Duodenal mucosa (tissue), 2 donors: Measurements from ENCODE around the gene TNFSF10.
"Not testable (repeated sequence)": the region's sequence is repeated elsewhere in the genome, so short reads cannot be mapped to it uniquely, and the experiment has no call there.

ENCODE experiments used
- H3K27ac ChIP-seq: one replicate; pipeline ENCODE4 v1.7.0; 2013; ENCODE audit warnings: low read depth, low read length
- H3K27me3 ChIP-seq, 2 donors: one replicate each; pipeline ENCODE4 v1.7.0; 2013; ENCODE audit warnings: low read length in 2 of 2, control low read depth in 1 of 2; ENCODE audit not compliant: insufficient read depth in 2 of 2, control insufficient read depth in 1 of 2
- H3K36me3 ChIP-seq, 2 donors: one replicate each; pipeline ENCODE4 v1.7.0; 2013; ENCODE audit warnings: low read length in 2 of 2, control low read depth in 1 of 2; ENCODE audit not compliant: insufficient read depth in 2 of 2, control insufficient read depth in 1 of 2
- H3K4me1 ChIP-seq, 2 donors: one replicate each; pipeline ENCODE4 v1.7.0; 2013; ENCODE audit warnings: low read length in 2 of 2, control low read depth in 1 of 2; ENCODE audit not compliant: insufficient read depth in 2 of 2, control insufficient read depth in 1 of 2
- H3K4me3 ChIP-seq, 2 donors: one replicate each; pipeline ENCODE4 v1.7.0; 2013; ENCODE audit warnings: low read length in 2 of 2, low read depth in 1 of 2
- H3K9ac ChIP-seq, 2 donors: one replicate each; pipeline ENCODE4 v1.7.0; 2013; ENCODE audit warnings: low read length in 2 of 2, low read depth in 1 of 2
- H3K9me3 ChIP-seq, 2 donors: one replicate each; pipeline ENCODE4 v1.7.0; 2013; ENCODE audit warnings: low read length in 2 of 2, control low read depth in 1 of 2; ENCODE audit not compliant: control insufficient read depth in 1 of 2

The TNFSF10 gene

GRCh38 chr3:172530566-172530965, 7.3 kb upstream of the TNFSF10 start:
- no peak overlapping the region for H3K9ac ChIP-seq
- H3K27me3 ChIP-seq = no peaks in the 10 kb centered on the region
- no peak overlapping the region for H3K4me3 ChIP-seq
- no peaks in the 10 kb centered on the region for H3K36me3 ChIP-seq
- H3K27ac ChIP-seq = no peak overlapping the region
- peaks cover 0 to 3% of the 10 kb centered on the region in 2 donors for H3K4me1 ChIP-seq
- no peaks in the 10 kb centered on the region for H3K9me3 ChIP-seq

- Histone ChIP-seq H3K9ac (no peak overlapping the region), H3K9me3 (no peaks in the 10 kb centered on the region), H3K27ac (no peak overlapping the region), H3K27me3 (no peaks in the 10 kb centered on the region), H3K4me1 (no peaks in the 10 kb centered on the region), H3K36me3 (no peaks in the 10 kb centered on the region), H3K4me3 (no peak overlapping the region)
These were observed 6.9 kb upstream of the TNFSF10 start for GRCh38 chr3:172530101-172530561.

- no peak overlapping the region for H3K9ac ChIP-seq
- no peak overlapping the region for H3K27ac ChIP-seq
- H3K27me3 ChIP-seq = no peaks in the 10 kb centered on the region
- peaks cover 0 to 5% of the 10 kb centered on the region in 2 donors for H3K4me1 ChIP-seq
- no peak overlapping the region for H3K4me3 ChIP-seq
- no peaks in the 10 kb centered on the region for H3K9me3 ChIP-seq
- H3K36me3 ChIP-seq = no peaks in the 10 kb centered on the region
These were observed 5.4 kb upstream of the TNFSF10 start for GRCh38 chr3:172528677-172529076.

DNA sequence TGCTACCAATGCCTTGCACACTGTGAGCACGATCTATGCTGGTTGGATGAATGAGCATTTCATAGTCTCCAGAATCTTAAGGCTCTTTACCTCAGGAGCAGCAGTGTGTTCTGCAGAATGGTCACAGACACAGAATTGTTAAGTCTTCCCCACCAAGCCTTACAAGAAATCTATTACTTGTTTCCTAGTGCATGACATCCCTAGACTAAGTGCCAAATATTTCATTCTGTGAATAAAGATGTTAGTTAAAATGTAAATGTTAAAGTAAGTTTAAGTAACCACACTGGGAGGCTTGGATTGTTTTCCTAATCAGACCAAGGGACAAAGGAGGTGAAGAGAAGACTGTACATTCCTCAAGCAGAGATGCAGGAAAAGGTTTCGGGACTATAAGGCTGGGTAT, 4.1 kb upstream of the TNFSF10 start:
- H3K27ac ChIP-seq = no peak overlapping the region
- no peaks in the 10 kb centered on the region for H3K27me3 ChIP-seq
- H3K9ac ChIP-seq = no peak overlapping the region
- H3K4me3 ChIP-seq = no peak overlapping the region
- no peaks in the 10 kb centered on the region for H3K9me3 ChIP-seq
- peaks cover 3 to 8% of the 10 kb centered on the region in 2 donors for H3K4me1 ChIP-seq
- no peaks in the 10 kb centered on the region for H3K36me3 ChIP-seq

DNA sequence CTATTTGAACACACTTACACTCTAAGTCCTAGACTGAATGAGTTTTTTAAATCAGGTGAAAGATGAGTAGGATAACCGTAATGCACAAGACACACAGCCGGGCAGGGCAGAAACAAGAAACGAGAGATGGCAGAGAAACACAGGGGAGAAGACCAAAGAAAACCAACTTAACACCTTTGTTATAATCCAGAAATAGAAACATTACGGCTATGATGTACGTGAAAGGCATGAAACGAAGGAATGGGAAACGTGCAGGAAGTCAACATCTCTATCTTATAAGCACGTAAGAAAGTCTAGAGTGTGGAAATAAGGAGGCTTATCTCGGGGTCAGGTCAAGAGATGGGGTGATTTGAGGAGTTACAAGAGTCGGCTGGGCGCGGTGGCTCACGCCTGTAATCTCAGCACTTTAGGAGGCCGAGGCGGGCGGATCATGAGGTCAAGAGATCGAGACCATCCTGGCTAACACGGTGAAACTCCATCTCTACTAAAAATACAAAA, 1.9 kb upstream of the TNFSF10 start:
- H3K9ac ChIP-seq = no peak overlapping the region
- no peaks in the 10 kb centered on the region for H3K27me3 ChIP-seq
- H3K9me3 ChIP-seq = no peaks in the 10 kb centered on the region
- H3K4me1 ChIP-seq = peaks cover 9 to 12% of the 10 kb centered on the region in 2 donors
- H3K4me3 ChIP-seq = no peak overlapping the region
- H3K36me3 ChIP-seq = peaks cover 0 to 4% of the 10 kb centered on the region in 2 donors
- H3K27ac ChIP-seq = no peak overlapping the region

DNA sequence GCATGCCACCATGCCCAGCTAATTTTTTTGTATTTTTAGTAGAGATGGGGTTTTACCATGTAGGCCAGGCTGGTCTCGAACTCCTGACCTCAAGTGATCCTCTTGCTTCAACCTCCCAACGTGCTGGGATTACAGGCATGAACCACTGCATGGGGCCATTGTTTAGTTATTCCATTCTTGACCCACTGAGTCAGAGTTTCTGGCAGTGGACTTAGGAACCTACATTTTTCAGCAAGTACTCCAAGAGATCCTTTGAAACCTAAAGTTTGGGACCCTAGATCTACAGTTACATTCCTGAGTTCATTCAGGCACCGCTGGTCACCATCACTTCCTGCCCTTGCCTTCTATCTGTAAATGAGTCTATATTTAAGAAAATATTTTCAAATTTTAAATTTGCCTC, 1.4 kb upstream of the TNFSF10 start:
- H3K4me3 ChIP-seq = no peak overlapping the region
- H3K9ac ChIP-seq = no peak overlapping the region
- no peaks in the 10 kb centered on the region for H3K9me3 ChIP-seq
- peaks cover 0 to 4% of the 10 kb centered on the region in 2 donors for H3K36me3 ChIP-seq
- no peaks in the 10 kb centered on the region for H3K27me3 ChIP-seq
- H3K27ac ChIP-seq = no peak overlapping the region
- peaks cover 15 to 16% of the 10 kb centered on the region in 2 donors for H3K4me1 ChIP-seq

GRCh38 chr3:172521837-172522726, 1.1 kb downstream of the TNFSF10 start:
- Histone ChIP-seq H3K9ac (peak overlapping the region; percentile 88 to 93), H3K36me3 (peaks cover 0 to 11% of the 10 kb centered on the region in 2 donors), H3K27ac (peak overlapping the region; percentile 88)

DNA sequence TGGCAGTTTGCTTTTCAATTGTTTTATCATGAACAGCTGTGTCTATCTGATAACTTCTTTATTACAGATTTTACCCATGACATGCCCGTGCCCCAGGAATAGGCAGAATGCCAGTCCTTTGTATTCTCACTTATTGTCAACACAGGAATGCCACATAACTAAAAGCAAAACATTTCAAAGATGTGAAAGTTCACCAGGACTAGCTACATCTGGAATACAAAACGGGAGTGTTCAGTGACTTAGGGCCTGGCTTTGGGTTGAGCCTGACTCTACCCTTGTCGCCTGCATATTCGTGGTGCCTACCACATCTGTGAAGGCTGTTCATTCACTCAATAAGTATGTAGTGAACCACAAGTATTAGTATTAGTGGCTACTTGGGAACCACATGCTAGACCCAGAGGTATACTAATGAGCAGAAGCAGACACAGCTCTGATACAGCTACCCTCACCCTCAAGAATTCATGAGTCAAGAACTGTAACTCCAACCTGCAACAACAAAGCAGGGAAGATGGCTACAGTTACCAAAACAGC, 2.9 kb downstream of the TNFSF10 start:
- Histone ChIP-seq H3K36me3 (peaks cover 0 to 11% of the 10 kb centered on the region in 2 donors), H3K4me3 (peak overlapping the region; percentile 62 to 98), H3K4me1 (peaks cover 54% of the 10 kb centered on the region in 2 donors), H3K27me3 (no peaks in the 10 kb centered on the region), H3K27ac (no peak overlapping the region), H3K9me3 (no peaks in the 10 kb centered on the region), H3K9ac (peak overlapping the region; percentile 27 to 35)

More at GRCh38 chr3:172521837-172522726, 1.1 kb downstream of the TNFSF10 start:
- not testable (repeated sequence) for H3K9me3 ChIP-seq, H3K27me3 ChIP-seq
- Histone ChIP-seq H3K4me3 (peak overlapping the region; percentile 97 to 98), H3K4me1 (peaks cover 38 to 39% of the 10 kb centered on the region in 2 donors)

- Histone ChIP-seq H3K9ac (no peak overlapping the region), H3K27ac (no peak overlapping the region), H3K4me3 (peak overlapping the region; percentile 62 to 98)
These were observed 3.5 kb downstream of the TNFSF10 start for GRCh38 chr3:172519740-172520139.

More at GRCh38 chr3:172519740-172520139, 3.5 kb downstream of the TNFSF10 start:
- peaks cover under 1 to 17% of the 10 kb centered on the region in 2 donors for H3K36me3 ChIP-seq
- H3K27me3 ChIP-seq = no peaks in the 10 kb centered on the region
- no peaks in the 10 kb centered on the region for H3K9me3 ChIP-seq
- peaks cover 58 to 60% of the 10 kb centered on the region in 2 donors for H3K4me1 ChIP-seq
